H9 (cell line): ENCODE results near the gene KCNH1. TPM values are rescaled to one million over a fixed set of nuclear protein-coding genes. Genes with fewer than 3 reads are reported as not detected.

Experiments
- DNase-seq: peaks from one replicate; pipeline ENCODE4 v3.0.0-alpha.2; 2017
- H2AFZ ChIP-seq: one replicate; pipeline ENCODE4 v1.6.1; 2013; ENCODE audit warnings: mild to moderate bottlenecking, low read length, control low read depth, moderate library complexity
- H2AK5ac ChIP-seq: 2 replicates; pipeline ENCODE4 v1.6.1; 2013; ENCODE audit warnings: low read length, control low read depth, mixed read lengths; ENCODE audit not compliant: insufficient read length
- H2BK120ac ChIP-seq: one replicate; pipeline ENCODE4 v1.6.1; 2013; ENCODE audit warnings: low read depth, mild to moderate bottlenecking, low read length, control low read depth, inconsistent platforms; ENCODE audit not compliant: poor library complexity, severe bottlenecking
- H2BK12ac ChIP-seq: 2 replicates; pipeline ENCODE4 v1.6.1; 2013; ENCODE audit warnings: low read length, control low read depth, mixed read lengths, low read depth; ENCODE audit not compliant: insufficient read length
- H2BK15ac ChIP-seq: 2 replicates; pipeline ENCODE4 v1.6.1; 2013; ENCODE audit warnings: low read depth, low read length, control low read depth
- H2BK20ac ChIP-seq: one replicate; pipeline ENCODE4 v1.6.1; 2013; ENCODE audit warnings: low read depth, mild to moderate bottlenecking, low read length, control low read depth, inconsistent platforms; ENCODE audit not compliant: poor library complexity, severe bottlenecking
- H2BK5ac ChIP-seq: 2 replicates; pipeline ENCODE4 v1.6.1; 2013; ENCODE audit warnings: low read length, control low read depth, mixed read lengths; ENCODE audit not compliant: insufficient read length
- H3K14ac ChIP-seq: 2 replicates; pipeline ENCODE4 v1.6.1; 2013; ENCODE audit warnings: low read length, control low read depth; ENCODE audit not compliant: insufficient read depth
- H3K18ac ChIP-seq: 2 replicates; pipeline ENCODE4 v1.6.1; 2013; ENCODE audit warnings: low read depth, mild to moderate bottlenecking, mixed read lengths, low read length, control low read depth; ENCODE audit not compliant: insufficient read length
- H3K23ac ChIP-seq: 2 replicates; pipeline ENCODE4 v1.6.1; 2013; ENCODE audit warnings: low read length, control low read depth, mixed read lengths, low read depth; ENCODE audit not compliant: insufficient read length
- H3K23me2 ChIP-seq: 2 replicates; pipeline ENCODE4 v1.6.1; 2013; ENCODE audit warnings: low read depth, mild to moderate bottlenecking, mixed read lengths, low read length, control low read depth; ENCODE audit not compliant: insufficient read length, poor library complexity, severe bottlenecking
- H3K27ac ChIP-seq: 2 replicates; pipeline ENCODE4 v1.5.1; 2013; ENCODE audit warnings: low read length, control low read depth, mixed read lengths, low read depth; ENCODE audit not compliant: insufficient read length
- H3K27me3 ChIP-seq: 2 replicates; pipeline ENCODE4 v1.6.1; 2013; ENCODE audit warnings: low read length, control low read depth, inconsistent platforms; ENCODE audit not compliant: insufficient read depth
- H3K4ac ChIP-seq: 2 replicates; pipeline ENCODE4 v1.6.1; 2013; ENCODE audit warnings: low read depth, mild to moderate bottlenecking, control low read depth, inconsistent platforms, low read length, moderate library complexity
- H3K4me1 ChIP-seq: 2 replicates; pipeline ENCODE4 v1.6.1; 2013; ENCODE audit warnings: low read length, control low read depth, inconsistent platforms; ENCODE audit not compliant: insufficient read depth
- H3K4me2 ChIP-seq: 2 replicates; pipeline ENCODE4 v1.6.1; 2013; ENCODE audit warnings: low read length, control low read depth, mixed read lengths; ENCODE audit not compliant: insufficient read length, insufficient read depth
- H3K56ac ChIP-seq: 2 replicates; pipeline ENCODE4 v1.6.1; 2013; ENCODE audit warnings: low read depth, mild to moderate bottlenecking, mixed read lengths, low read length, control low read depth; ENCODE audit not compliant: insufficient read length
- H3K79me1 ChIP-seq: 2 replicates; pipeline ENCODE4 v1.6.1; 2013; ENCODE audit warnings: low read depth, mild to moderate bottlenecking, moderate library complexity, low read length, control low read depth, inconsistent platforms; ENCODE audit not compliant: insufficient read depth, poor library complexity, severe bottlenecking
- H3K79me2 ChIP-seq: 2 replicates; pipeline ENCODE4 v1.6.1; 2013; ENCODE audit warnings: low read length, control low read depth, inconsistent platforms; ENCODE audit not compliant: insufficient read depth
- H3K9ac ChIP-seq: 2 replicates; pipeline ENCODE4 v1.6.1; 2013; ENCODE audit warnings: low read length, control low read depth, mixed read lengths; ENCODE audit not compliant: insufficient read length; ENCODE audit errors: extremely low read depth
- H3K9me3 ChIP-seq: one replicate; pipeline ENCODE4 v1.6.1; 2013; ENCODE audit warnings: low read depth, low read length, inconsistent platforms; ENCODE audit not compliant: control insufficient read depth
- H3T11ph ChIP-seq: one replicate; pipeline ENCODE4 v1.6.1; 2013; ENCODE audit warnings: mild to moderate bottlenecking, low read length, control low read depth, inconsistent platforms
- H4K20me1 ChIP-seq: one replicate; pipeline ENCODE4 v1.6.1; 2013; ENCODE audit not compliant: control insufficient read depth, insufficient read length, insufficient read depth
- H4K5ac ChIP-seq: 2 replicates; pipeline ENCODE4 v1.6.1; 2013; ENCODE audit warnings: low read depth, mild to moderate bottlenecking, mixed read lengths, low read length, control low read depth; ENCODE audit not compliant: insufficient read length
- H4K8ac ChIP-seq: replicated peaks from 2 replicates; pipeline ENCODE4 v1.6.1; 2013; ENCODE audit warnings: low read length, control low read depth, mixed read lengths, low read depth; ENCODE audit not compliant: insufficient read length
- H4K91ac ChIP-seq: 2 replicates; pipeline ENCODE4 v1.6.1; 2013; ENCODE audit warnings: low read depth, mild to moderate bottlenecking, moderate library complexity, mixed read lengths, low read length, control low read depth; ENCODE audit not compliant: insufficient read length
- H3K27ac Mint-ChIP-seq, 3 experiments: 2 replicates in 2 of 3; 3 replicates in 1 of 3; pipeline ENCODE4 v1.8.0; 2020 to 2021; ENCODE audit warnings: mixed read lengths in 3 of 3, mild to moderate bottlenecking in 1 of 3, moderate library complexity in 1 of 3
- H3K27me3 Mint-ChIP-seq: 2 replicates; pipeline ENCODE4 v1.8.0; 2021; ENCODE audit warnings: low read depth, mild to moderate bottlenecking, moderate library complexity, mixed read lengths
- H3K36me3 Mint-ChIP-seq, 3 experiments: 2 replicates in 2 of 3; 3 replicates in 1 of 3; pipeline ENCODE4 v1.8.0; 2020 to 2021; ENCODE audit warnings: low read depth in 3 of 3, mixed read lengths in 3 of 3; ENCODE audit not compliant: insufficient read depth in 1 of 3
- H3K4me1 Mint-ChIP-seq, 2 experiments: 2 replicates each; pipeline ENCODE4 v1.8.0; 2020; ENCODE audit warnings: mixed read lengths in 2 of 2
- H3K4me3 Mint-ChIP-seq, 2 experiments: 2 replicates in 1 of 2; 3 replicates in 1 of 2; pipeline ENCODE4 v1.8.0; 2020 to 2021; ENCODE audit warnings: mild to moderate bottlenecking in 2 of 2, mixed read lengths in 2 of 2, moderate library complexity in 1 of 2
- H3K9me3 Mint-ChIP-seq, 2 experiments: 2 replicates in 1 of 2; 3 replicates in 1 of 2; pipeline ENCODE4 v1.8.0; 2020; ENCODE audit warnings: mild to moderate bottlenecking in 2 of 2, mixed read lengths in 2 of 2, moderate library complexity in 1 of 2
- CTCF ChIP-seq: fragments of 200-600 bp; sonication (generic); conservative IDR thresholded peaks from 3 replicates; pipeline ENCODE4 v1.8.0; 2021; ENCODE audit warnings: antibody characterized with exemption, mild to moderate bottlenecking
- WGBS: extraction: QIAGEN DNeasy Blood & Tissue Kit; methylation state at CpG from one replicate; pipeline ENCODE4 v1.1.7; 2013; ENCODE audit warnings: missing lambda C conversion rate, low lambda C conversion rate, mixed read lengths; ENCODE audit not compliant: insufficient read length; ENCODE audit errors: extremely low coverage; 5-methylcytosine and 5-hydroxymethylcytosine counted together
- total RNA-seq: library from RNA; stranded (reverse); gene quantifications from 2 replicates; pipeline ENCODE4 v1.2.1, GENCODE V29; 2021

KCNH1 gene
- total RNA-seq, 1 experiment from 2014 or later = 0.11 TPM

- H2BK120ac ChIP-seq = no peak overlapping the region
- no peak overlapping the region for H3K9ac ChIP-seq
- H3K27ac Mint-ChIP-seq = no peak overlapping the region
- H3K9me3 ChIP-seq = no peaks in the 10 kb centered on the region
- WGBS = no CpG with 5 or more reads among the region's 1 CpG
- no peaks in the 10 kb centered on the region for H3K27me3 ChIP-seq
- 0 out of 4 replicates have a peak, but pooled peaks cover 0 to 6% of the 10 kb centered on the region in 2 experiments for H3K4me1 Mint-ChIP-seq
- H2BK5ac ChIP-seq = no peak overlapping the region
- no peaks in the 10 kb centered on the region for H3K4me1 ChIP-seq
- H2BK15ac ChIP-seq = no peak overlapping the region
- no peak overlapping the region for H3T11ph ChIP-seq
- no peak overlapping the region for H3K14ac ChIP-seq
- no peak overlapping the region for H3K56ac ChIP-seq
- H4K8ac ChIP-seq = no peak overlapping the region
- no peak overlapping the region for H4K5ac ChIP-seq
- no peak for TF ChIP-seq CTCF
- no peak overlapping the region for H3K4me2 ChIP-seq
- H3K23ac ChIP-seq = no peak overlapping the region
- H3K79me1 ChIP-seq = no peaks in the 10 kb centered on the region
- H4K91ac ChIP-seq = no peak overlapping the region
- no peaks in the 10 kb centered on the region for H3K36me3 Mint-ChIP-seq
- no peaks in the 10 kb centered on the region for H3K9me3 Mint-ChIP-seq
- H4K20me1 ChIP-seq = no peaks in the 10 kb centered on the region
- H3K4ac ChIP-seq = no peak overlapping the region
- H3K79me2 ChIP-seq = no peaks in the 10 kb centered on the region
- H3K18ac ChIP-seq = no peak overlapping the region
- H3K27me3 Mint-ChIP-seq = no peaks in the 10 kb centered on the region; the same call in none of the 2 replicates
- H2AK5ac ChIP-seq = no peak overlapping the region
- H2BK20ac ChIP-seq = no peak overlapping the region
- H2BK12ac ChIP-seq = no peak overlapping the region
- no peaks in the 10 kb centered on the region for H3K23me2 ChIP-seq
- H3K27ac ChIP-seq = no peak overlapping the region
- DNase-seq = no peak
- H2AFZ ChIP-seq = no peak overlapping the region
- no peak overlapping the region for H3K4me3 Mint-ChIP-seq
Observed at GRCh38 chr1:210783925-210784324, 350.0 kb downstream of the KCNH1 start.
